T follicular helper cell (primary cell): ENCODE measurements around the gene PTPN1.

Experiments used
- DNase-seq: peaks from one replicate; pipeline ENCODE4 v3.0.0-alpha.2; 2020; ENCODE audit warnings: low read depth

Gene PTPN1

GRCh38 chr20:50577175-50578018 lies 67.2 kb downstream of the PTPN1 start:
- no peak for DNase-seq

GRCh38 chr20:50578061-50578777 lies 68.0 kb downstream of the PTPN1 start:
- no peak for DNase-seq

- no peak for DNase-seq
These were observed 68.6 kb downstream of the PTPN1 start for GRCh38 chr20:50578778-50579165.

- DNase-seq: no peak
These were observed 69.3 kb downstream of the PTPN1 start for GRCh38 chr20:50579511-50579910.

- DNase-seq: peak; percentile 31
These were observed 70.0 kb downstream of the PTPN1 start for GRCh38 chr20:50580016-50580747.

GRCh38 chr20:50580842-50581544 lies 70.8 kb downstream of the PTPN1 start:
- no peak for DNase-seq

GRCh38 chr20:50582092-50582491 lies 71.9 kb downstream of the PTPN1 start:
- no peak for DNase-seq

- no peak for DNase-seq
These were observed 72.5 kb downstream of the PTPN1 start for GRCh38 chr20:50582591-50583234.

GRCh38 chr20:50583442-50584150 lies 73.4 kb downstream of the PTPN1 start:
- DNase-seq: no peak

- DNase-seq: no peak
These were observed 74.5 kb downstream of the PTPN1 start for GRCh38 chr20:50584687-50585086.

GRCh38 chr20:50585214-50585613 lies 75.0 kb downstream of the PTPN1 start:
- DNase-seq: no peak

- no peak for DNase-seq
These were observed 75.5 kb downstream of the PTPN1 start for GRCh38 chr20:50585678-50586077.

GRCh38 chr20:50586531-50587232 lies 76.5 kb downstream of the PTPN1 start:
- no peak for DNase-seq

GRCh38 chr20:50587291-50587961 lies 77.2 kb downstream of the PTPN1 start:
- DNase-seq: no peak

GRCh38 chr20:50588034-50588736 lies 78.0 kb downstream of the PTPN1 start:
- peak; percentile 60 for DNase-seq

- DNase-seq: no peak
These were observed 79.6 kb downstream of the PTPN1 start for GRCh38 chr20:50589548-50590347.

- DNase-seq: no peak
These were observed 80.1 kb downstream of the PTPN1 start for GRCh38 chr20:50590348-50590664.

GRCh38 chr20:50591233-50591852 lies 81.2 kb downstream of the PTPN1 start:
- DNase-seq: no peak
